Activated CD4-positive, alpha-beta T cell treated with anti-CD3 and anti-CD28 coated beads for 4 hours (primary cell): ENCODE results near the gene OTUB2.

Experiments
- DNase-seq, 2 donors: peaks; one replicate each; pipeline ENCODE4 v3.0.0-alpha.2; 2020

Gene OTUB2

DNA sequence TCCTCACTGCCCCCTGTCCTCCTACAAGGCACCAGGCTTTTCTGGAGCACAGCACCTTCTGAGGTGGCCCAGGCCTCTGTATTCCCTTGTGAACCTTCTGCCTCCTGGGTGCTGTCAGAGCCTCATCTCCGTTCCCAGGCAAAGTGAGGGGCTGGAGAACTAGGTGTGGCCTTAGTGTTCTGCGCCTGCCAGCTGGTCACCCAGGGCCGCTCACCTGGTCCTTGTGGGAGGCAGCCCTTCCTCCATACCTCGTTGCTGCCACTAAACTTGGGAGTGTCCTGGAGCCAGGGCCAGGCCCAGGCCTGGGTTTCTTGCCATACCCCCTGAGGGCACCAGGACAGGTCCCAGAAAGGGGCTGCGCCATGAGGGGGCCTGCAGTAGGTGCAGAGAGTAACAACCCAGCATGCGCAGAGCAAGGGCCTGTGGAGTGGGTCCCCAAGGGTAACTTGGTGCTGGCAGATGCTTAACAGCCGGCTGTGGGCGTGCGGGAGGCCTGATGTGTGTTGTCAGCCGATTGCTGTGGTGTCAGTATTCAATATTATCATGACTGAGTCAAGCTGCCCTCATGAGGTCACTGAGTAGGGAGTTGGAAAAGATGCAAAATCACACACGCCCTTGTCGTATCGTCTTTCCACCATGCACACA lies 17.1 kb downstream of the OTUB2 start:
- DNase-seq = no peak

DNA sequence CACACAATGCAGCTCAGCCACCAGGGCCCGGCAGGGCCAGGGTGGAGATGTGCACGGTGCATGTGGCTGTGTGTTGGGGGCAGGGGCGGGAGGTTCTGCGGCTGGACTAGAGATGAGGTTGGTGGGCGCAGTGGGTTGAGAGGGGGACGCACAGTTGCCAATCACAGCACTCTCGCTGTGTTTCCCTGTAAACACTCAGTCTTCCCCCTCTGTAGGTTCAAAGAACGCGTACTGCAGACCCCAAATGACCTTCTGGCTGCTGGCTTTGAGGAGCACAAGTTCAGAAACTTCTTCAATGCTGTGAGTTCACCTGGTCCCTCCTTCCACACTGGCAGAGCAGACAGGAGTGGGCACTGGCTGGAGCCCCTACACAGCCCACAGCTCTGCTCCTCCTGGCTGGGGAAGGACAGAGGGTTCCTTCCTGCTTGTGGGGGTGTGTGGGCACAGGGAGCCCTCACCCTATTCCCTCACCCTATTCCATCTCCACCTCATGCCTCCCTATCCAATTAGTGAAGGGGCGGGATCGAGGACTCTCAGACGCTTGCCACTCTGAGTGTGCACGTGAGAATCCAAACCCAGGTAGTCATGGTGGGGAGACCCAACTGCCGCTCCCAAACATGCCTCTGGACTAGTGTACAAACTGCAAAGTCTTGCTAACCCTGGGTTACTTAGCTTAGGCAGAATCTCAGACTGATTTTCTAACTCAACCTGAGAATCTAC lies 17.8 kb downstream of the OTUB2 start:
- no peak for DNase-seq

DNA sequence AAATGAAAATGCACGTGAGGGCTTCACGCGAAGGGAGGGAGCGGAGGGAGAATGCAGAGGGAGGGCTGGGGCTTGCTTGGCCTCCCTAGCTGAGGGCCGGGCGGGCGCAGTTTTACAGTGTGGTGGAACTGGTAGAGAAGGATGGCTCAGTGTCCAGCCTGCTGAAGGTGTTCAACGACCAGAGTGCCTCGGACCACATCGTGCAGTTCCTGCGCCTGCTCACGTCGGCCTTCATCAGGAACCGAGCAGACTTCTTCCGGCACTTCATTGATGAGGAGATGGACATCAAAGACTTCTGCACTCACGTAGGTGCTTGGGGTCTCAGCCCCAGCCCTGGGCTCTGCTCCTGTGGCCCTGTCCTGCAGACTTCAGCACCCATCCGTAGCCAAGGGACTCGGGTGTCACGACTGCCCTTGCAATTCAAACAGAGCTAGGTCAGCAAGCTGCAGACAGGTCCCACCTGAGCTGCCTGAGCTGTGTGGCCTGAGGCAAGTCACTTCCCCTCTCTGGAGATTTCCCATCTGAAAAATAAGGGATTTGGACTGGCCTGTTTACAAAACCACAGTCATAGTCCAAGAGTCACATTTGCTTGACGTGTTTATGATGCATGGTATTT lies 18.4 kb downstream of the OTUB2 start:
- DNase-seq = no peak

DNA sequence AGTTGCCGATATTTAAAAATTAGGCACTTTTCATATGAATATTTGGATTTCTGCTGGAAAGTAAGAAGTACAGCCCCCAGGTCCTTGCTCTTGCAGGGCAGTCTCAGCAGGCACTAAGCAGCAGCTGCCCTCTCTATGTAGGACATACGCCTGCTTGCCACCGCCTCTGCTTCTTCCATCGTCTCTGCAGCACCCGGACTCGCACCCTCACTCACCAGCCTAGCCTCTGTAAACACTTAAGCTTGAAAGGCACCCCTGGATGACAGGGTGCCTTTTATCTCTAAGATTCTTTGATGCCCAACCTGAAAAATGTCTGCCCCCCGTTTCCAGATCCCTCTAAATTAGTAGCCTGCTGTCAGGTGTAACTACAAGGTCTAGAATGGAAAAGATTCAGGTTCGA lies 19.0 kb downstream of the OTUB2 start:
- no peak for DNase-seq

DNA sequence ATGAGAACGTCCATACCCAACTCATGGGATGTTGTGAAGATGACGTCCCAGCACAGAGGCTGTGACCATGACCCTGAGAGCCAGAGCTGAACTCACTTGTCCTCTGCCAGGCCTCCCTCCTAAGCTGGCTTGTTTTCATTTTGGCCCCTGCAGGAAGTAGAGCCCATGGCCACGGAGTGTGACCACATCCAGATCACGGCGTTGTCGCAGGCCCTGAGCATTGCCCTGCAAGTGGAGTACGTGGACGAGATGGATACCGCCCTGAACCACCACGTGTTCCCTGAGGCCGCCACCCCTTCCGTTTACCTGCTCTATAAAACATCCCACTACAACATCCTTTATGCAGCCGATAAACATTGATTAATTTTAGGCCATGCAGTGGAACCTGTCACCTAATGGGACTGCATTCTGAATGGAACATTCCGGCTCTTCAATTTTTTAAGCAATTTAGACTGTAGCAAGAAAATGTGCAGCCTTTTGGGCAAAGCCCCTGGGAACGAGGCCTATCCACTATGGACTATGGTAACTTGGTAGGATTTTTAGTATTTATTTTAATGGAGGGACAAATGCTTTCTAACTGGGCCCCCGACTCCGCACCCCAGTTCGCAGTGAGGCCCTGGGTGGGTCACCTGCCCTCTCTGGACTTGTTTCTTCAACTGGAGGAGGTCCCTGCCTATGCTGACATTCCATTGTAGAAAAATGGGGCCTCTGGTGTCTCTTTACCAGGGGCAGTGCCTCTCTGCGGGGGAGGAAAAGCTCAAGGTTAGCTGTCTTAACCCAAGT lies 19.6 kb downstream of the OTUB2 start:
- no peak for DNase-seq

DNA sequence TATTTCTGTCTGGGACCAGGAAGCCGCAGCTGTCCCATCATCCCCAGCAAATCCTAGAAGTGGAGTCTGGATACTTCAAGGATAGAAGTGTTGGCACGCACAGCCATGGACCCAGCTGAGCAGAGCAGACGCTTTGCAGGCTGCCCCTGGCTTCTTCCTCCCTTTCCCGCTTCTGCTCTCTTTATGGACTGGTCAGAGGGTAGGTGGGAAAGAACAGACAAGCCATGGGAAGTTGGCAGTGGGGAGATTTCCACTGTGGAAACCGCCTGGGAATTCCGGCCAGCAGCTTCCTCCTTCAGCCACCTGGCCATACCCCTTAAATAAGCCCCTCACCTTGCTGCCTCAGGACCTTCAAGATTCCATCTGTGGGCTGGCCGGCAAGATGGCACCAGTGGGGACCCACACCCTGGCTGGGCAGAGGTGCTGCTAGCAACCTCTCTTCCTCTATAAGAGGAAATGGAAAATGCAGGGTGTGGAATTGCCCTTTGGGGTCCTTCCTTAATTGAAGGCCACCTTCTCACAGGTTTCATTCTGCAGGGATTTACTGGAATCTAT lies 20.6 kb downstream of the OTUB2 start:
- DNase-seq = no peak

DNA sequence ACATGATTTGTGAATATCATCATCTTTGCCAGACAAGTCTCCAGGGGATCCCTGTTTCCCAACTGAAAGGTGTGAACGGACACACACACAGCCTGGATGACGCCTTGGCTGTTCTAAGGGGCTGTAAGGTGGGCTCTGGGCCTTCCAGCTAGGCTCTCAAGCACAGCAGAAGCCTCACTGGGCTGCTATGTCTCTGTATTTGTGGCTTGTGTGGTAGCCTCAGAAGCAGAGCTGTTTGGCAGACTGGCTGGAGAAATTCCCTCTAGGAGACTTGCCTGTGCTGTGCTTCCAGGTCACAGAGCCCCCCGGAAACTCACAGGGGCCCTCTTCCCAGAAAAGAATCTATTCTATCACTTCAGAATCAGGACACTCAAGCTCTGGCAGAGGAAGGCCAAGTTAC lies 21.4 kb downstream of the OTUB2 start:
- no peak for DNase-seq

DNA sequence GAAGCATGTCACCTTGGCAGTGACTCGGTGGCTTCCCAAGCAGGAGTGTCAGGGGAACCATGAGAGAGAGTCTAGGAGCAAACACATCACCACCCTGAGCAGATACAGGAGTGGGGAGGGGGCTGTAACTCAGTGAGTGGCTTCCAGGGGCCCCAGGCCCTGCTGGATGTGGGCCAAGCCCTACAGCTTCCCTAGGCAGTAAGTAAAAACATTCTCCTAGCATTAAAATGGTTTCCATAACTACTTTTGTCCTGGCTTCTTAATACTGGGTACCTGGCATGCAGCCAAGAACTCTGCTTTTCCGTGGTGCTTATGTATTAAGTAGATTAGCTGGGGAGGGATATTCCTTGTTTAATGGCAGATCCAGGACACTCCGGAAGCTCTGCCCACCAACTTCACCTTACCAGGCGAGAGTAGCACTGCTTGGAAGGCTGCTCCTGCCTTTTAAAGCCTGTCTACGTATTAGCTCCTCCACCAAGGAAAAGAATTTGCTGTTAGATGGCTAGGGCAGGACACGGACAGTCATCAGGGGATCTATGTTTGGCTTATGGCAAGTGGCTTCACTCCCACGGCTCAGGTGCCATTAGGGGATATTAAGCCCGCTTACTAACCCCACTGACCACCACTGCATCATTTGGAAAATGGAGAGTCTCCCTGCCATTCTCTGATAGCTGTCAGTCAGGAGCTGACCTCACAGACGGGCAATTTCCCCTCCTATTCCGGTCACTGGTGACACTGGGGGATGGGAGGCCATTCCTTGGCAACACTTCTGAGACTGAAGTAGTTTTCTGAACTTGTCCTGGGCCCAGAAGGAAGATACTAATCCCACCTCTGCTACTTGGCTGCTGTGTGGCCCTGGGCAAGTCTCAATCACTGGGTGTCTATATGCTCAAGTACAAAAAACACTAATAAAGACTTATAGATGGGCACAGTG lies 22.8 kb downstream of the OTUB2 start:
- DNase-seq = no peak

DNA sequence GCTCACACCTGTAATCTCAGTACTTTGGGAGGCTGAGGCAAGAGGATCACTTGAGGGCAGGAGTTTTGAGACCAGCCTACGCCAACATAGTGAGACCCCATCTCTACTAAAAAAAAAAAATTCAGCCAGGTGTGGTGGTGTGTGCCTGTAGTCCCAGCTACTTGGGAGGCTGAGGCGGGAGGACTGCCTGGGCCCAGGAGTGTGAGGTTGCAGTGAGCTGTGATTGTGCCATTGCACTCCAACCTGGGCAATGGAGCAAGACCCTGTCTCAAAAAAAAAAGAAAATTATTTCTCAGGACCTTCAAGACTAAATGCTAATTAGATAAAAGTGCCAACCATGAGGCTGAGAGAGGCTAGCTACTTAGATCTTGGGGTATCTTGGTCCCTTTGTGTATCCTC lies 23.5 kb downstream of the OTUB2 start:
- DNase-seq = no peak

DNA sequence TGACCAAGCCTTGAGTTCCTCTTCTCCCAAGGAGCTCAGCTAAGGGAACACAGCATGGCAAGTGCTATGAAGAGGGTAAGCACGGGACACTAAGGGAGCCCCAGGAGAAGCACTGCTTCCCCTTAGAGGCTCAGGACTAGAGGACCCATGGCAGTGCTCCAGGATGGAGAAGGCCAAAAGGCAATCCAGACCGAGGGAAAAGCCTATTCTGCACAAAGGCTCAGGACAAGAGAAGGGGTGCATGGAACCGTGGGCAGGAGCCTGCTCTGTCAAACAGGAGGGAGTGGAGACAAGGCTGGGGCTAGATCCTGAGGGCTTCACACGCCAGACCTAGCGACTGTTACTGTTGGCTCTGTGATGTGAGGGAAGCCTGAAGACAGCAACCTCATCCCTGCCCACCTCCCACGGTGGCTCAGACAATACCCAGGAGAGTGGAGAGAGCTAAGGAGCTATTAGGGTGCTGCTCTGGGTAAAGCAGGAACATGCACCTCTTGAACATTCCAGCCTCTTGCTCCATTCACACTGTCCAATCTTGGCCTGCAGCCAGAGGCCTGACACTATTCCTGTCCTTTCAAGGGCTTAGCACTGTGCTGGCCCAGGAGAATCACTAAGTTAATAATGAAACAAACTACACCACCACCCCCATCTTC lies 24.2 kb downstream of the OTUB2 start:
- DNase-seq = no peak

DNA sequence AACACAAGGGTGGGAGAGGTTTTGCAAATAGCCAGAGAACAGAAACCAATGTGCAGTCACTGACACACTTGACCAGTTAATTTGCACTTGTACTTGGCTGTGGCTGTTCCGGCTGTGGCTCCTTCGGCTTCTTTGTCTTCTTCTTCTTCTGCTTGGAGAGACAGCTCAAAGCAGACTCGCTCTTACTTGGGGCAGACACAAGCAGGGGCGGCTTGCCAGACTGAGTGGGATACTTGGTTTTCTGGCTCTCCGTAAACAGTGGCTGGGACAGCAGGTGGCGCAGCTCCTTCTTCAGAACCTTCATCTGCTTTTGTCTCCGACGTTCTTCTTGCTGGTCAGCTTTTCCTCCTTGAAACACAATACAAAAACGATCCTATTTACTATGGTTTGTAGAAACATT lies 25.0 kb downstream of the OTUB2 start:
- DNase-seq = no peak

DNA sequence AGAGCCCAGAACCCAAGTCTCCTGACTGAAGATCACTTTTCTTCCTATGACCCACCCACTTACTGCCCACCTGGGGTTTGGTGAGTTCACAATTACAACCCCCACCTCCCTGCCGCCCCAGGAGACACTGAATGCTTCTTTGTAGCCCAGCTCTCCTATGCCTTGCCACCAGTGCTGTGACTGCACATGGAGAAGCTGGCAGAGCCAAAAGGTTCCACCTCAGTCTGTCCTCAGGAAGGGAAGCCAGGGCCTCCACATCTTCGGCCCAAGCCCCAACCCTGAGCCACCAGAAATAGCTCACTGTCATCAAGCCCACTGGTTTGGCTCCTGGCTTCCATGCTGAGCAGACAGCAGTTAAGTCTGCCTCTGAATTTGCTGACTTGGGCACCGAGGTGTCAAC lies 25.6 kb downstream of the OTUB2 start:
- no peak for DNase-seq

DNA sequence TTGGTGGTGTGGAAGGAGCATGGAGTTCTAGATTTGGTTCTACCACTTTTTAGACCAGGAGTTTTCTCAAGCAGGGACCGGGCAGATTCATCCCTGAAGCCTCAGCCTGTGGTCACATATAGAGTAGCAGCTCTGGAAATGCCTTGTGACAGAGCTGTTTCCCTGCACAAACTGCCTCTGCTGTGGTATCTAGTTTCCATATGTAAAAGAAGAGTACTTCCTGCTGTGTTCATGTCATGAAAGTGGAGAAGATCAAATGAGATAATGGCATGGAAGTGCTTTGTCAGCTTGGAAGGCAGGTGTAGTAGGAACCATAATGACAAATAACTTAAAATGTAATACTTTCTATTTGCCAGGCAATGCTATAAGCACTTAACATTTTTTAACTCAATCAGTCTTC lies 26.1 kb downstream of the OTUB2 start:
- DNase-seq = no peak

DNA sequence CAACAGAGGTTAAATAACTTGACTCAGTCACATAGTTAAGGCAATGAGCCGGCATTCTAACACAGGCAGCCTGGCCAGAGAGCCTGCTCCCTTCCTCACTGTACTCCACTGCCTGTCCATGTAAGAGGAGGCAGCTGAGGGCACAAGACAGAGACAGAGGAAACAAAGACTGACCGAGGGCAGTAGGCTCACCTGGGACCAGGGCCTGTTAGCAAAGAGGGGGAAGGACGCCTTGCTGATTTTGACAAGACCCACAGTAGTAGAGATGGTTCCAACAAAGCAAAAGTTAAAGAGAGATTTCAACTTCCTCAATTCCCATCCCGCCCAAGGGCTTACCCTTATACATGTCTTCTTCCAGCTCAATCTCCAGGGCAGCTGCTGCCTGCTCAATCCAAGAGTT lies 26.5 kb downstream of the OTUB2 start:
- no peak for DNase-seq

DNA sequence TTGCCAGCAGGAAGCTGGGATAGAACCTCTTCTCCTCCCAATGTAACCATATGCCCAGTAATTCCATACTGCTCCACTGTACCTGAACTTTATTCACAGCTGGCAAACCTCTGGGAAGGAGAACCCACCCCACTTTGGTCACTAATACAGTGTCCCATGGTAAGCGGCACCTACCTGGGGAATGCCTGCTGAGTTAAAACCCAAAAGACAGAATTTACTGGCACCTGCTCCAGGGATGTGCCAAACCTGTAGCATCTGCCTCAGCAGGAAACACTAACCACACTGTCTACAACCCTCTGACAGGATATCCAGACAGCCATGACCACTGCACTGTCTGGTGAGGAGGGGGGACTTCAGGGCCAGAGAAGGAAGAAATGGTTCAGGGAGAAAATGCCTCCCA lies 28.3 kb downstream of the OTUB2 start:
- DNase-seq = no peak

DNA sequence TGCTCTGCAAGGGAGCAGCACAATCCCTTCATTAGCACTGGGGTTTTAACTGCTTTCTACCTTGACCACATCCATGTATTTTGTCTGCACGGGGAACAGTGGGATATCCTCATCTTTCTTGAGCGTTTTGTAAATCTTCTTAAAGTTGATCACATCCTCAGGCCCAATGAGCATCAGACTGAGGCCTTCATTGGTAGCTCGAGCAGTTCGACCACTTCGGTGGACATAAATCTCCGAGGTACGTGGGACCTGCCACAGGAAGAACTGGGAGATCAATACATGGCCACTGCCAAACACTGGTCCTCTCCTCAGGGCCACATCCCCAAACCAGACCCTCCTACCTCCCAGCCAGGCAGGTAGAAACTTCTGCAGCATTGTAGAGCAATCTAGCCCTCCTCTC lies 28.8 kb downstream of the OTUB2 start:
- no peak for DNase-seq

DNA sequence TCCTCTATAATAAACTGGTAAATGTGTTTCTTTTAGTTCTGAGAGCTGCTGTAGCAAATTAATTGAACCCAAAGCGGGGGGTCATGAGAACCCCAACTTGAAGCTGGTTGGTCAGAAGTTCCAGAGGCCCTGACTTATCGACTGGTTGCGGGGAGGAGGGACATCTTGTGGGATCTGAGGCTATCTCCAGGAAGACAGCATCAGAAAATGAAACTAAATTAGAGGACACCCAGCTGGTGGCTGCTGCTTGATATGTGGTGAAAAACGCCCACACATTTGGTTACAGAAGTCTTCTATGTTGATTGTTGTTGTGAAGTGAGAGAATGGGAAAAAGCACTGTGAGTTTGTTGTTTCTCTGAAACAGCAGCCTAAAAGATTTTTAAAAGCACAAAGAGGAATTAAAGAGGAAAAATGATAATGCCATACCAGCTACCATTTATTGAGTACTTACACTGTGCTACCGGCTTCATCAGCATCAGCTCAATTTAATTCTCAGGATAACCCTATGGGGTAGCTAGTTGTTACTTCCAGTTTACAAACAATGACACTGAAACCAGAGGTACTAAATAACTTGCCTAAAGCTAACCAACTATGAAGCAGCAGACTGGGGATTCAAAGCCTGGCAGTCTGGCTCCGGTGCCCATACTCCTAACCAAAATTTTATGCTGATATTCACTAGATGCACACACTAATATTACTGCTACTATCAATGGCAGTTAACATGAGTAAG lies 30.6 kb downstream of the OTUB2 start:
- peak in 1 of 2 donors; percentile 37 for DNase-seq

DNA sequence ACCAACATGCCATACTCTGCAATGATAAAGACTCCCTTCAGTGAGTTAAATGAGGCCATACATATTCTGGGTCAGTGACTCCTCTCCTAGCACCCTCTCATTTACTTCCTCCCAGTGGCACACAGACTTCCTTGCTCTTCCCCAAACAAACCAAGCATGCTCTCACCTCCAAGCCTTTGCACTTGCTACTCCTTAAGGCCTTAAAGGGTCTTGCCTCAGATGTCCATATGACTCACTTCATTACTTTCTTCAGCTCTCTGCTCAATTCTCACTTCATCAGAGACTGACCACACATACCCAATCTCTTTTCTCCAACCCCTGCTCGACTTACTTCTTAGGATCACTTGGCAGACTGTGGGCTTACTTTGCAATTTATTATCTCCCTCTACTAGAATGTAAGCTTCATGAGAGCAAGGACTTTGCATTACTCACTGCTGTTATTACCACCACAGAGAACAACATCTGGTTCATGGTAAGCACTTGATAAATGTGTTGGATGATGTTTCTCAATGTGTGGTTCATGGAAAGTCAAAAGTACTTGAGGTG lies 32.1 kb downstream of the OTUB2 start:
- DNase-seq = no peak

DNA sequence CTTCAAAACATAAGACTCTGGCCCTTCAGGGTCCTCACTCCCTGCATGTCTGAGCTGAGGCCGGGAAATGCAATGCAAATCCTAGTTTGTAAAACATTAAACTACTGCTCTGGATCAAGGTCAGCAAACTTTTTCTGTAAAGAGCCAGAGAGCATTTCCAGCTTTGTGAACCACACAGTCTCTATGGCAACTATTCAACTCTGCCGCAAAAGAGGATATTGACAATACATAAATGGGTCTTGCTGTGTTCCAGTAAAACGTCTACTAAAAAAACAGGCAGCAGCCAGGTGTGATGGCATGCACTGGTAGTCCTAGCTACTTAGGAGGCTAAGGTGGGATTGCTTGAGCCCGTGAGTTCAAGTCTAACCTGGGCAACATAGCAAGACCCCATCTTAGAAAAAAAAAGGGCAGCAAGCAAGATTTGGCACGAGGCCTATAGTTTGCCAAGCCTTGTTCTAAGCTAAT lies 32.6 kb downstream of the OTUB2 start:
- no peak for DNase-seq

DNA sequence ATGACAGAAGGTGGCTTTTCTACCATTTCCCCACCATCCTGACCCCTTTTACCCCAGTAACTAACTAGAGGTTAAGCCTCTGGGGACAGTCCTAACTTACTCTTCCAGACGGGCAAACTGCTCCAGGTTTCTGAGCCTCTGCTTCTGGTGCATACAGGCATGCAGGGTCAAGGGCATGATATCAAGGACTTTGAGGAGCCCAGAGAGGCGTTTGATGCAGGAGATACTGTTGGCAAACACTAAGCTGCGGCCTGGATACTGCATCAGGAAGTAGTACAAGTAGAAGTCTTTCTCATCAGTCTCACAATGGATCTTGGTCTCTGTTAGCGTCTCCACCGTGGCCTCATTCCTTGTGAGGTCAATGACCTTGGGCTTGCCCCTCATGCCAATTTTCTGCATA lies 33.9 kb downstream of the OTUB2 start:
- no peak for DNase-seq
